CD14-positive monocyte (primary cell): ENCODE results near the gene TRIM42. TPM values are rescaled to one million over a fixed set of nuclear protein-coding genes. Genes with fewer than 3 reads are reported as not detected.

Experiments
- DNase-seq, 3 donors: peaks; one replicate each; pipeline ENCODE4 v3.0.0-alpha.2; 2011 to 2022
- H2AFZ ChIP-seq: 2 replicates; pipeline ENCODE4 v1.6.0; 2012; ENCODE audit warnings: mild to moderate bottlenecking, low read depth, low read length, inconsistent platforms; ENCODE audit not compliant: insufficient read depth, poor library complexity, severe bottlenecking
- H3K27ac ChIP-seq, 2 donors: 1 replicate in 1 of 2; 2 replicates in 1 of 2; pipeline ENCODE4 v1.5.1; 2012 to 2013; ENCODE audit warnings: low read length in 2 of 2, control low read depth in 1 of 2, inconsistent platforms in 1 of 2, low read depth in 1 of 2, mild to moderate bottlenecking in 1 of 2
- H3K27me3 ChIP-seq, 2 donors: one replicate each; pipeline versions ENCODE4 v1.6.0 to v1.6.1; 2011 to 2013; ENCODE audit warnings: low read length in 2 of 2; ENCODE audit not compliant: control insufficient read depth in 2 of 2, insufficient read depth in 2 of 2
- H3K36me3 ChIP-seq, 2 donors: replicated peaks in 1 of 2; 1 replicate in 1 of 2; 2 replicates in 1 of 2; pipeline versions ENCODE4 v1.5.1 to v1.6.1; 2012 to 2013; ENCODE audit warnings: low read length in 2 of 2, control low read depth in 1 of 2, inconsistent platforms in 1 of 2, mild to moderate bottlenecking in 1 of 2; ENCODE audit not compliant: insufficient read depth in 2 of 2, control insufficient read depth in 1 of 2
- H3K4me1 ChIP-seq, 2 donors: 1 replicate in 1 of 2; 2 replicates in 1 of 2; pipeline versions ENCODE4 v1.5.1 to v1.6.1; 2012 to 2013; ENCODE audit warnings: low read length in 2 of 2, control low read depth in 1 of 2, inconsistent platforms in 1 of 2, mild to moderate bottlenecking in 1 of 2, moderate library complexity in 1 of 2; ENCODE audit not compliant: insufficient read depth in 2 of 2, control insufficient read depth in 1 of 2
- H3K4me2 ChIP-seq: replicated peaks from 2 replicates; pipeline ENCODE3; 2012; ENCODE audit warnings: low read length, moderate library complexity, mild to moderate bottlenecking; ENCODE audit not compliant: poor library complexity, severe bottlenecking; ENCODE audit errors: extremely low read depth
- H3K4me3 ChIP-seq, 3 experiments: fragments of 200-600 bp in 1 of 3; sonication (generic) in 1 of 3; replicated peaks in 1 of 3; 1 replicate in 2 of 3; 2 replicates in 1 of 3; pipeline ENCODE4 v1.5.1; 2011 to 2013; ENCODE audit warnings: low read length in 3 of 3, mild to moderate bottlenecking in 3 of 3, control low read depth in 2 of 3, low read depth in 2 of 3, inconsistent platforms in 1 of 3, moderate library complexity in 1 of 3
- H3K79me2 ChIP-seq: 2 replicates; pipeline ENCODE4 v1.6.0; 2012; ENCODE audit warnings: mild to moderate bottlenecking, control low read depth, inconsistent platforms, low read length, moderate library complexity; ENCODE audit not compliant: insufficient read depth
- H3K9ac ChIP-seq: 2 replicates; pipeline ENCODE4 v1.6.0; 2017; ENCODE audit warnings: low read length, mild to moderate bottlenecking; ENCODE audit not compliant: insufficient read depth, poor library complexity, severe bottlenecking
- H3K9me3 ChIP-seq, 2 donors: replicated peaks in 1 of 2; 1 replicate in 1 of 2; 2 replicates in 1 of 2; pipeline versions ENCODE4 v1.5.1 to v1.6.1; 2012 to 2013; ENCODE audit warnings: low read length in 2 of 2, control low read depth in 1 of 2; ENCODE audit not compliant: control insufficient read depth in 1 of 2, insufficient read depth in 1 of 2
- H4K20me1 ChIP-seq: 2 replicates; pipeline ENCODE4 v1.6.0; 2012; ENCODE audit warnings: mild to moderate bottlenecking, low read length, control low read depth, moderate library complexity; ENCODE audit not compliant: insufficient read depth
- H3K27ac Mint-ChIP-seq, 7 donors: one replicate each; pipeline ENCODE4 v1.8.0; 2020; ENCODE audit warnings: mild to moderate bottlenecking in 7 of 7, mixed read lengths in 7 of 7, moderate library complexity in 6 of 7, inconsistent platforms in 2 of 7
- H3K27me3 Mint-ChIP-seq, 3 donors: one replicate each; pipeline ENCODE4 v1.8.0; 2021 to 2022; ENCODE audit warnings: low read depth in 3 of 3, mild to moderate bottlenecking in 3 of 3, mixed read lengths in 3 of 3, moderate library complexity in 3 of 3, inconsistent platforms in 1 of 3
- H3K36me3 Mint-ChIP-seq, 2 donors: one replicate each; pipeline ENCODE4 v1.8.0; 2020; ENCODE audit warnings: mixed read lengths in 2 of 2, inconsistent platforms in 1 of 2, mild to moderate bottlenecking in 1 of 2
- H3K4me1 Mint-ChIP-seq: one replicate; pipeline ENCODE4 v1.8.0; 2020; ENCODE audit warnings: mild to moderate bottlenecking, mixed read lengths
- H3K4me3 Mint-ChIP-seq, 2 donors: one replicate each; pipeline ENCODE4 v1.8.0; 2020; ENCODE audit warnings: mild to moderate bottlenecking in 2 of 2, mixed read lengths in 2 of 2, moderate library complexity in 1 of 2
- H3K9me3 Mint-ChIP-seq, 7 donors: one replicate each; pipeline ENCODE4 v1.8.0; 2020 to 2022; ENCODE audit warnings: mixed read lengths in 7 of 7, mild to moderate bottlenecking in 6 of 7, moderate library complexity in 6 of 7, inconsistent platforms in 2 of 7
- CTCF ChIP-seq: fragments of 200-600 bp; IDR thresholded peaks from one replicate; pipeline ENCODE4 v1.8.0; 2022; ENCODE audit warnings: antibody characterized with exemption, mild to moderate bottlenecking
- WGBS: methylation state at CpG from one replicate; pipeline ENCODE4 v1.1.5; 2013; ENCODE audit warnings: missing lambda C conversion rate; ENCODE audit not compliant: insufficient coverage; 5-methylcytosine and 5-hydroxymethylcytosine counted together
- intact Hi-C, 2 donors: fragments of 100-400 bp; cut with micrococcal nuclease; formaldehyde crosslinking; loops; one replicate each; pipeline versions ENCODE4 v1.15.0 to v1.15.1; 2023
- polyA plus RNA-seq, 3 donors: library from polyadenylated mRNA; depleted of rRNA in 1 of 3; unstranded in 2 of 3; stranded (reverse) in 1 of 3; fragments of 300-500 nt in 2 of 3; fragments of >200 nt in 1 of 3; fragmentation: Illumina TruSeq in 2 of 3; gene quantifications; 1 replicate in 2 of 3; 2 replicates in 1 of 3; pipeline ENCODE4 v1.2.3, GENCODE V29; 2012 to 2021

The TRIM42 gene
- polyA plus RNA-seq, 3 donors: not detected

GRCh38 chr3:140636406-140637138 is 41.3 kb upstream of the TRIM42 start:
- Mint-ChIP-seq H3K36me3 (no peaks in the 10 kb centered on the region), H3K4me1 (no peaks in the 10 kb centered on the region), H3K9me3 (peaks cover 0 to 1% (median 0%) of the 10 kb centered on the region in 7 donors), H3K27me3 (peaks cover 2 to 5% (median 2%) of the 10 kb centered on the region in 3 donors), H3K27ac (no peak overlapping the region), H3K4me3 (no peak overlapping the region)
- Histone ChIP-seq H3K36me3 (no peaks in the 10 kb centered on the region), H3K27me3 (peaks cover 0 to 2% of the 10 kb centered on the region in 2 donors), H3K4me1 (no peaks in the 10 kb centered on the region), H3K4me3 (no peak overlapping the region), H3K27ac (no peak overlapping the region), H3K9ac (no peak overlapping the region), H2AFZ (no peak overlapping the region), H3K79me2 (no peaks in the 10 kb centered on the region), H3K9me3 (no peaks in the 10 kb centered on the region), H3K4me2 (no peak overlapping the region), H4K20me1 (no peaks in the 10 kb centered on the region)
- 82% methylated on average over 2 of the region's 6 CpGs for WGBS
- intact Hi-C loops: no loop called here
- DNase-seq: no peak
- no peak for TF ChIP-seq CTCF

GRCh38 chr3:140651287-140651686 is 26.6 kb upstream of the TRIM42 start:
- Mint-ChIP-seq H3K9me3 (peaks cover 6 to 41% (median 15%) of the 10 kb centered on the region in 7 donors), H3K27me3 (peaks cover 0 to 5% (median 2%) of the 10 kb centered on the region in 3 donors), H3K27ac (no peak overlapping the region), H3K4me1 (no peaks in the 10 kb centered on the region), H3K4me3 (no peak overlapping the region), H3K36me3 (no peaks in the 10 kb centered on the region)
- peaks cover 17 to 23% of the 10 kb centered on the region in 2 donors for H3K9me3 ChIP-seq
- no peaks in the 10 kb centered on the region for H3K27me3 ChIP-seq
- 93% methylated on average over 8 of the region's 23 CpGs for WGBS
- no peak overlapping the region for H3K9ac ChIP-seq
- no peaks in the 10 kb centered on the region for H3K36me3 ChIP-seq
- no peak overlapping the region for H2AFZ ChIP-seq
- DNase-seq: no peak
- no peak overlapping the region for H3K4me2 ChIP-seq
- intact Hi-C loops: no loop called here
- no peaks in the 10 kb centered on the region for H3K79me2 ChIP-seq
- H3K27ac ChIP-seq: no peak overlapping the region
- no peak for TF ChIP-seq CTCF
- no peaks in the 10 kb centered on the region for H3K4me1 ChIP-seq
- H3K4me3 ChIP-seq: no peak overlapping the region
- H4K20me1 ChIP-seq: no peaks in the 10 kb centered on the region
